ENCODE measurements around the gene POTEJ. TPM values are rescaled to one million over a fixed set of nuclear protein-coding genes. Genes with fewer than 3 reads are reported as not detected.
"Not testable (repeated sequence)": the region's sequence is repeated elsewhere in the genome, so short reads cannot be mapped to it uniquely, and the experiment has no call there.

The POTEJ gene
- total RNA-seq: 0.10 TPM

- DNase-seq: not testable (repeated sequence)
These were observed at the start of gene POTEJ for GRCh38 chr2:130611140-130611539. TSS of gene POTEJ (plus strand) at chr2:130611440. CDS start at chr2:130611533, 93 bp downstream.

DNA sequence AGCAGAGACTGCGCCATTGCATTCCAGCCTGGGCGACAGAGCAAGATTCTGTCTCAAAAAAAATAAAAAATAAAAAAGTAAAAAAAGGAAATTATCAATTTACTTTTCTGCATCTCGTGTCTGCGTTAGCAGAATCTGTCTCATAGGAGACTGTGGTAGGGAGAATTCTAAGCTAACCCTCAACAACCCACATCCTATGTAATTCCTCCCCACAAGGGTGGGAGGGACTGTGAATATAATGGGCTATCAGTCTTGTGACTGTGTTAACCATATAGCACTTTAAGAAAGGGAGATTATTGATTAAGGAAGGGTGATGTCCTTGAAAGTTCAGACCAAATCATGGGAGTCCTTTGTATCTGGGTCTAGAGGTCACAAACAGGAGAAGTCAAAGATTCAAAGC, 45.1 kb upstream of the POTEJ start:
- DNase-seq: not testable (repeated sequence)

DNA sequence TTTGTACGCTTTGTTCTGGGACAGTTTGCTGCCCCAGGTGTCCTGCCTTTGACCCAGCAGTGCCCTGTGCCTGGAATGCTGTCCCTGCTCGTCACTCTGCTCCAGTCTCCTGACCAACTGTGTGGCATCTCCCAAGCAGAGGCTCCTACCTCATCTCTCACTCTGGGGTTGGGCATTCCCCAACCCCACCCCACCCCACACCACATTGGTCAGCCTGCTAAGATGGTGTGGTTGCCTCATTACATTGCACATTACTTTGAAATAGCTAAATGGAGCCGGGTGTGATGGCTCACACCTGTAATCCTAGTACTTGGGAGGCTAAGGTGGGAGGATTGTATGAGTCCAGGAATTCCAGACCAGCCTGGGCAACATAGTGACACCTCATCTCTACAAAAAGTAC, 39.3 kb upstream of the POTEJ start:
- DNase-seq: not testable (repeated sequence)

DNA sequence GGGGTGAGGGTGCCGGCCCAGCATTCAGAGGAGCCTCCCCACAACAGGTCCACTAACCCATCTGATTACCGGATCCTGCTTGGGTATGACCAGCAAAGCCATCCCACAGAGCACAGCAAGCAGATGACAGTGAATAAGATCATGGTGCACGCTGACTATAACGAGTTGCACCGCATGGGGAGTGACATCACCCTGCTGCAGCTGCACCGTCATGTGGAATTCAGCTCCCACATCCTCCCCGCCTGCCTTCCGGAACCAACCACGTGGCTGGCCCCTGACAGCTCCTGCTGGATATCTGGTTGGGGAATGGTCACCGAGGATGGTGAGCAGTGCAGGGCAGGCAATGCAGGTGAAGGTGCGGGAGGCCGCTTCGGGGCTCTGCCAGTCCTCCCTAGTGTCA, 37.0 kb upstream of the POTEJ start:
- DNase-seq: not testable (repeated sequence)

GRCh38 chr2:130576209-130576784, 34.9 kb upstream of the POTEJ start:
- DNase-seq: not testable (repeated sequence)

- DNase-seq: not testable (repeated sequence)
These were observed 33.7 kb upstream of the POTEJ start for GRCh38 chr2:130577559-130577958.

DNA sequence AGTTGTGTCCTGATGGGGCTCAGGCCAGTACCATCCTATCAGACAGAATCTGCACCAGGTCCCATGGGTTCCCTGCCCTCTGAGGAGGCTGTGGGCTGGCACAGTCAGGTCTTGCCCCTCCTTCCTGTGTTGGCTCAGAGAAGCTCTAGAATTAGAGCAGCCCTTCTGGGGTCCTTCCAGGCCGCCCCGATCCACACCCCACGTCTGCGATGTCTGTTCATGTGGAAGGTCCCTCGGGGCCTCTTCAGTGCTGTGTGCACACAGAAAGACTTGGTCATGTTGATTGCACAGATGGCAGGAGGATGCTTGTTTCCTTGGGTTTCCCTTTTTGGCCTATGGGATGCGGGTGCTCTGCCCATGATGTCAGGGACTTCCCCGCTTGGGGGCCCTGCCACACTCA, 32.1 kb upstream of the POTEJ start:
- DNase-seq: not testable (repeated sequence)

GRCh38 chr2:130581491-130581890, 29.7 kb upstream of the POTEJ start:
- DNase-seq: not testable (repeated sequence)

DNA sequence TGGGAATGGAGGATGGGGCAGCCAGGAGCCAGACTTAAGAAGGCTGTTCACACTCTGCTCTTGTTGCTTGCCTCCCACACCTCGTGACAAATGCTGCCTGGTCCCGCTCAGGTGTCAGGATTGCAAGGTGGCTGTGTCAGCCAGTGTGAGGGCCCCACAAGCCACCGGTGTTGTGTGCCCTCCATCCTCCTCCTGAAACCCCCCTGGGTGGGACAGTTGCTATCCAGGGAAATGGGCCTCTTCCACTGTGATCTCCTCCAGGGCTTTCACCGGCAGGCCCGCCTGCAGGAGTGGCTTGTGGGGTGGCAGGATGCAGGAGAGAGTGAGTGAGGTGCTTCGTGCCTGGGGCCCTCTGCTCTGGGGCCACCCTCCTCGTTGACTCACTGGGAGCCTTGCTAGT, 28.3 kb upstream of the POTEJ start:
- not testable (repeated sequence) for DNase-seq

DNA sequence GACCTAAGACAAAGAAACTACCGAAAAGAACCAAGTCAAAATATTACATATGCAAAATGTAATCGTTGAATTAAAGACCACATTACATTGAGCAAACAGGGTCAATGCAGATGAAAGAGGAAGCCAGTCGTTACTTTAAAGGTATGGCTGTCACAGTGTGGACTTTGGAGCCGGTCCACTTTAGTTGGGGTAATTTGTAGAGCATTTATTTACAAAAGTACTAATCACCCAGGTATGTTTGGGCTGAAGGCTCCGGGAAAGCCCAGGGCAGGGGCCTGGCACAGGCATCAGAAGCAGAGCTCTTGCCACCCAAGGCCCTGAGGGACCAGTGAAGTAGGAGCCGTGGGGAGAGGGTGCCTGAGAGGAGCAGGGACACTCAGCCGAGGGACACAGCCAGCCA, 27.7 kb upstream of the POTEJ start:
- DNase-seq: not testable (repeated sequence)

DNA sequence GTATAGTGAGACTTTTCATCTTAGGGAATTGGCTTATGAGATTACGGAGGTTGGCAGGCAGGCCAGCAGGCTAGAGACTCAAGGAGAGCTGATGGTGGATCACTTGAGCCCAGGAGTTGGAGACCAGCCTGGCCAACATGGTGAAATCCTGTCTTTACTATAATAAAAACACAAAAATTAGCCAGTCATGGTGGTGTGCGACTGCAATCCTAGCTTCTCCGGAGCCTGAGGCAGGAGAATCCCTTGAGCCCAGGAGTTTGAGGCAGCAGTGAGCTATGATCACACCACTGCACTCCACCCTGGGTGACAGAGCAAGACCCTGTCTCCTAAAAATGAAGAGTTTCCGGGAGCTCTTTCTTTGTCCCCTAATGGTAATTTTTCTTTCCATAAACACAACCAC, 26.5 kb upstream of the POTEJ start:
- DNase-seq: not testable (repeated sequence)

DNA sequence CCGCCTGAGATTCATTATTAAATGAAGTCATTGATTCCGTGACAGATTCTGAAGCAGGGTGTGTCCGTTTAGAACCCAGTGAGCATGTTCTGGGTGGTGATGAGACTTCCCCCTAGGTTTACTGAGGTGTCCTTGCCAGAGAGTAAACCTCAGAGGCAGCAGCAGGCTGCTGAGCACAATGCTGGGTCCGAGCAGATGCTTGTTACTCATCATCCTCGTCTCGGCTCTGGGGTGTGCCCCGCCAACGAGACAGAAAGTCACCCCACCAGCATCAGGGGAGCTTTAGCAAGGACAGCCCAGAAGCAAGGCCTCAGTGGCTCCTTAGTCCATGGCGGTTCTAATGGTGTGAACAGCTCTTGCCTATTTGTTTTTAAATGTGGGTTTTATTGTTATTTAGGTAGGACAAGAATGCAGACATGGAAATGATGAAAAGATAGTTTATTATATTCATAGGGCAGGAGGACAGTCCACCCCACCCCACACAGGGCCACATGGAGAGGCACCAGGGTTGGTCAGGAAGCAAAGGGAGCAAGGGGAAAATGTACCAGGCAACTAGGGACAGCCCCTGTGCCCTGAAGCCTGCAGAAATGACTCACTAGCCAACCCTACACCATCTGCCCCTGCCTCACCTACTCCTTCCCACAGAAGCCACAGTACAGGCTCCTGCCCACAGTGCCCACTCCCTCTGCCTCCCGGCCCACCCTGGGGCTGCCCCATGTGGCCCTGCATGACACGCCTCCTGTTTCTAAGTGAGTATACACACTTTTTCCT, 22.4 kb upstream of the POTEJ start:
- not testable (repeated sequence) for DNase-seq

DNA sequence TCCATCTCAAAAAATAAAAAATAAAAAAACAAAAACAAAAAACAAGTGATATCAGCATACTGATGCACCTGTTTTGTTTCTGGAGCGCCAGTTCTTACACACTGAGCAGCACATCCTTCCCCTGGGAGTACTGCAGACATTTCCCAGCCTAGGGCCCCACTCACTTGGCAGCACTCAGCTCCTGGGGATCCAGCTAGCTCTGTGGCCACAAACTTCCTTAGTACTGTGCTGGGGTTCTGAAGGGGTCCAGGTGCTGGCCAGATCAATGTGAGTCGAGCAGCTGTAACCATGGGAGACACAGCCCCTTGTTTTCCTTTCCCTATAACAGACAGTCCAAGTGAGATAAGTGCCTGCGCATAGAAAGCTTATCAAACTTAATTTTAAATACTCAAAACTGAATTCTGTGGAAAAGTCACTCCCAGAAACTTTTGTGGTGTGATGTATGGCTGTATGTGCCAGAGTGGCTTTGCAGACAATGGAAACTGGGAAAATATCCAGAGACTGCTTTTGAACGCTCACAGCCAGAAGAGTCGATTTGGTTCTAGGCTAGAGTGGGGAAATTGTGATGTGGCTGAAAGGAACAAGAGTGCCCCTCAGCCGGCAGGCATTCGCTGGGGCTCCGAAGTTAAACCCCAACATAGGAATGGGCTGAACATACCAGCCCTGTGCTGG, 20.9 kb upstream of the POTEJ start:
- not testable (repeated sequence) for DNase-seq

- not testable (repeated sequence) for DNase-seq
These were observed 20.3 kb upstream of the POTEJ start for GRCh38 chr2:130590842-130591359.

DNA sequence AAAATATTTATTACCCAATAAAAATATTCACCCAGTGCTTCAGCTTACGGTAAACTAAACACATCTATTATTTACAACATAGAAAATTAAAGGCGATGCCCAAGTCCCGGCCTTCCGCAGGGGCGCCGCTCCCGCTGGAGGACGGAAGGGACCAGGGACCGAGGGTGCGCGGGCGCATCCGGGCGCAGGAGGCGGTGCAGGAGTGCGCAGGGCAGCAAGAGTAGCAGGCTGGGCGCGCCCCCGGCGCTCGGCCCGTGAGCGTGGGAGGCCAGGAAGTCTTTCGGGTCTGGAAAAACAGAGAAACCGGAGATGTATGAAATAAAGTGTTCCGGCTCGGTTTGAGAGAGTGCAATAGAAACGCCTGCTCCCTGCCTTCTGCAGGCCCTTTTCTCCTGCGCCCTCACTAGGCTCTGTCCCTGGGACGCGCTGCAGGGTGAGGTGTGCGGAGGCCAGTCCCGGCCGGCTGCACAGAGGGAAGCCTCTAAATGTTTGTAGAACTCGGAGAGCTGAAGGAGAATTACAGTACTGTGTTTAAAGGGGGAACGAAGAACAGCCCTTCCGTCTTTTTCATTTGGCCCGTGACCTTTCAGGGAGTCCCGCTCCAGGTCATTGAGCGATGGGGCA, 18.3 kb upstream of the POTEJ start:
- DNase-seq: not testable (repeated sequence)

- DNase-seq: not testable (repeated sequence)
These were observed 17.2 kb upstream of the POTEJ start for GRCh38 chr2:130594011-130594410.

GRCh38 chr2:130596757-130597156, 14.5 kb upstream of the POTEJ start:
- not testable (repeated sequence) for DNase-seq

- DNase-seq: not testable (repeated sequence)
These were observed 13.2 kb upstream of the POTEJ start for GRCh38 chr2:130597994-130598393.

GRCh38 chr2:130598463-130598862, 12.8 kb upstream of the POTEJ start:
- not testable (repeated sequence) for DNase-seq

DNA sequence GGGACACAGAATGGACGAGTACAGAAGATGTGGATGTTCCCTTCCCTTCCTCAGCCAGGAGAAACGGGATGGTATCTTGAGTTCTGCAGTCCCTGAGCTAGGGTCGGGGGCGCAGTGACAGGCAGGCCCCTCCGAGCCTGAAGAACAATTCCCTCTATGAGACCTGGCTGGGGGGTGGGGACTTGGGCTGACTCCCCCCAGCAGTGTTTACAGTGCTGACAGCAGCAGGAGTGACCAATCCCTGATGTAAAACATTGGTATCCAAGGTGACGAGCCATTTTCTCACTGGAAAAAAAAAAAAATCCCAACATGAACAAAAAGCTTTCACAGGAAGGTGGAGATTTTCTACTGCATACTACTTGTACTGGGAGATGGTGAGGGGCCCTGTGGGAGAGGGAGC, 11.8 kb upstream of the POTEJ start, which contains the start of gene CFC1:
TSS of gene CFC1 (minus strand) at position 183 of the 400 bp plus-strand sequence. CDS start 288 bp downstream, outside the sequence.
- not testable (repeated sequence) for DNase-seq

GRCh38 chr2:130599926-130600325, 11.3 kb upstream of the POTEJ start:
- DNase-seq: not testable (repeated sequence)

- DNase-seq: not testable (repeated sequence)
These were observed 9.5 kb upstream of the POTEJ start for GRCh38 chr2:130601648-130602302.
